HG03103 (cell line): ENCODE results near the gene ABCG1.
"Not testable (repeated sequence)": the region's sequence is repeated elsewhere in the genome, so short reads cannot be mapped to it uniquely, and the experiment has no call there.

Experiments used
- ATAC-seq: cut with Tn5 transposase; IDR thresholded peaks from one replicate; pipeline ENCODE4 v1.9.1; 2021; ENCODE audit warnings: low read depth; ENCODE audit not compliant: unreplicated experiment

ABCG1 gene

GRCh38 chr21:42287193-42288083, 68.5 kb downstream of the ABCG1 start:
- no peak for ATAC-seq

GRCh38 chr21:42288962-42289361, 70.0 kb downstream of the ABCG1 start:
- ATAC-seq, result no peak

DNA sequence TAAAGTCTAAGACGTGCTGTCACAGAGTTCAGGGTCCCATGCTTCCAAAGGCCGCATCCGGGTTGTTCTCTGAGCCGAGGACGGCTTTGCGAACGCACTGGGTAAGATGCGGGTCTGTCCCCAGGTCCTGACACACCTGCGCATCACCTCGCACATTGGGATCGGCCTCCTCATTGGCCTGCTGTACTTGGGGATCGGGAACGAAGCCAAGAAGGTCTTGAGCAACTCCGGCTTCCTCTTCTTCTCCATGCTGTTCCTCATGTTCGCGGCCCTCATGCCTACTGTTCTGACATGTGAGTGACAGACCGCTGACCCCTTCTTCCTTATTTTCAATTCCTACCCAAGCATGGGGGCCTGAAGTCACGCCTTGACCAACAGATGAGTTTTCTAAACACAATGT, 71.0 kb downstream of the ABCG1 start:
- no peak for ATAC-seq

GRCh38 chr21:42290505-42290904, 71.6 kb downstream of the ABCG1 start:
- ATAC-seq, result no peak

- no peak for ATAC-seq
Measured at GRCh38 chr21:42291003-42291750, 72.2 kb downstream of the ABCG1 start.

- ATAC-seq, result no peak
Measured at GRCh38 chr21:42291751-42292562, 73.0 kb downstream of the ABCG1 start.

DNA sequence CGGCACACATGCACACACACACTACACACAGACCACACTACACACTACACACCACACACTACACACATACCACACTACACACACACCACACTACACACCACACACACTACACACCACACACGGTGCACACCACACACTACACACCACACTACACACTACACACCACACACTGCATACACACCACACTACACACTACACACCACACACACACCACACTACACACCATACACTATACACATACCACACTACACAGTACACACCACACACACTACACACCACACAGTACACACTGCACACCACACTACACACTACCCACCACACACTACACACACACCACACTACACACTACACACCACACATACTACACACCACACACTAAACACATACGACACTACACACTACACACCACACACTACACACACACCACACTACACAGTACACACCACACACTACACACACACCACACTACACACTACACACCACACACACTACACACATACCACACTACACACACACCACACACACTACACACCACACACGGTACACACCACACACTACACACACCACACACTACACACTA, 73.7 kb downstream of the ABCG1 start:
- not testable (repeated sequence) for ATAC-seq

DNA sequence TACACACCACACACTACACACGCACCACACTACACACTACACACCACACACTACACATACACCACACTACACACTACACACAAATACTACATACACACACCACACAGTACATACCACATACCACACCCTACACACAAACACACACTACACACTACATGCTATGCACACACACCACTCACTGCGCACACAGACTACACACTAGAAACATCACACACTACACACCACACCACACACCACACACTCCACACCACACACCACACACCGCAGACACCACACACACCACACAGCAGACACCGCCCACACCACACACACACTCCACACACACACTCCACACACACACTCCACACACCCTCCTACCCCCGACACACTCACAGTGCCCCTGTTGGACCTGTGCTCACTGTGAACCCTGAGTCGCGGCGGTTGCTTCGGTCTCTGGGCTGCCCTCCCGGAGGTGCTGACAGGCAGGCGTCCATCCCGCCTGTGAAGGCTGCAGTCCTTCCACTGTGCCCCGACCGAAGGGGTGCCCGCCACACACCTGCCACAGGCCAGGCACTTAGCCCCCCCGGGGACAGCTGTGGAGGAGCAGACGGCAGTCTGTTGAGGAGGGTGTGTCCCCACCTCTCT, 74.8 kb downstream of the ABCG1 start:
- ATAC-seq, result no peak

GRCh38 chr21:42294273-42294880, 75.4 kb downstream of the ABCG1 start:
- ATAC-seq, result no peak

- no peak for ATAC-seq
Measured at GRCh38 chr21:42295845-42296244, 76.9 kb downstream of the ABCG1 start.

DNA sequence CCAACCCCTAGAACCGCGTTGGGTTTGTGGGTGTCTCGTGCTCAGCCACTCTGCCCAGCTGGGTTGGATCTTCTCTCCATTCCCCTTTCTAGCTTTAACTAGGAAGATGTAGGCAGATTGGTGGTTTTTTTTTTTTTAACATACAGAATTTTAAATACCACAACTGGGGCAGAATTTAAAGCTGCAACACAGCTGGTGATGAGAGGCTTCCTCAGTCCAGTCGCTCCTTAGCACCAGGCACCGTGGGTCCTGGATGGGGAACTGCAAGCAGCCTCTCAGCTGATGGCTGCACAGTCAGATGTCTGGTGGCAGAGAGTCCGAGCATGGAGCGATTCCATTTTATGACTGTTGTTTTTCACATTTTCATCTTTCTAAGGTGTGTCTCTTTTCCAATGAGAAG, 77.6 kb downstream of the ABCG1 start:
- ATAC-seq, result no peak

DNA sequence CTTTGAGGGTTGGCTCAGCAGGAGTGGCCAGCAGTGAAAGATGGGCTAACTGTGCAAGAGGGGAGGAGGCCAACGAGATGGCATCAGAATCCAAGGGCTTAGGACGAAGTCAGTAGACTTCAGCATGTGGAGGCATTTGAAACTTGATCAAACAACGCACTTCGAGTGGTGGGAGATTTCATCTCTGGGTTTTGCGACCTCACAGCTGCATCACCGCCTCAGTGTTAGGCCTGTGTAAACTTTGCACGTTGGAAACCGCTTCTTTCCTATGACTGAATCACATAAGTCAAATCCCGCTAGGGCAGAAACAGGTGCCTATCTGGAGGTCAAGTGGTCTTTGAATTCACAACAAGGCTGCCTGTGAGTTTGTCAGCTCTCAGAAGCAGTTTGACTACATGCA, 78.4 kb downstream of the ABCG1 start:
- ATAC-seq, result no peak

- ATAC-seq, result no peak
Measured at GRCh38 chr21:42298237-42298636, 79.3 kb downstream of the ABCG1 start.

DNA sequence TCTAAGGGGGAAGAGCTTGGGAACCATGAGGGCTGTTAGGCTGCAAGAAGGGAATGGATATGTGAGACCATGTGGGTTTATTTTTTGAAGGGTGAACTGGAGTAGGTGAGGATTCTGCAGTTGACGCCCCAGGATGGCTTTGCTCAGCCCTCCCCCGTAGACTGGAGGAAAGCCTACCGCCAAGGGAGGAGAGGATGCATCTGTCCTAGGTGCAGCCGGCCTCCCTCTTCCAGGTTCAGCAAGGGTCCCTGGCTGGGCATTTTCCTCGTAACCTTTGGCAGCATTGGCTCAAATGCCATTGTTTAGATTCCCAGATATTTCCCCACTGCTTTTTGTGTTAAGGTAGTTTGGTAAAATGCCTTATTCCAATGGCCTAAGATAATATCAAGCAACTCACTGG, 79.7 kb downstream of the ABCG1 start:
- ATAC-seq, result no peak

GRCh38 chr21:42299324-42300044, 80.5 kb downstream of the ABCG1 start:
- no peak for ATAC-seq

- ATAC-seq, result no peak
Measured at GRCh38 chr21:42300045-42300583, 81.2 kb downstream of the ABCG1 start.

DNA sequence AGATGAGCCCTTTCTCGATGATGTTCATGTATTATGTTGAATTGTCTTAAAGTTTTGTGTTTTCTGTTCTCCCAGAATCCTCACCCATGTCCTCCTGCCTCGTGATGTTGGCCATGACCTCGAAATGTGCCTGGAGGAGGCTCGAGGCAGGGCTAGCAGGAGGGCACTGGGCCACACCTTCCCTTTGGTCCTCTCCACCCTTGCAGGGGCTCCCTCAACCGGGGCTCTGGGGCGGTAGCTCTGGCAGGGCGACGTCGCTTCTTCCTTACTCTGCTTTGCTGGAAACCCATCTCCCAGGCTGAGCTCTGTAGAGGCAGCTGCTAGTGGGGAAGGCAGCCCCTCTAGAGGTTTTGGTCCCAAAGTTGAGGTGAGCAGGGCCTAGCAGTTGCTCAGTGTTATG, 82.0 kb downstream of the ABCG1 start:
- ATAC-seq, result no peak

GRCh38 chr21:42301371-42302075, 82.6 kb downstream of the ABCG1 start:
- no peak for ATAC-seq
